BJ (cell line): Measurements from ENCODE around the gene MAPK1IP1L. TPM values are rescaled to one million over a fixed set of nuclear protein-coding genes. Genes with fewer than 3 reads are reported as not detected.

ENCODE experiments used
- CTCF ChIA-PET: fragments of 350-600 bp; formaldehyde crosslinking; extraction: SDS; loops from one replicate; lab custom pipeline; 2021; ENCODE audit warnings: antibody characterized with exemption, inconsistent platforms; lab: Yijun Ruan, JAX
- POLR2A ChIA-PET: fragments of 300-600 bp; sonication (Branson Sonifier 250); formaldehyde crosslinking; extraction: SDS; loops from one replicate; lab custom pipeline; 2021; ENCODE audit warnings: antibody characterized with exemption; lab: Charles Lee
- DNase-seq: peaks from one replicate; pipeline ENCODE4 v3.0.0-alpha.2; 2011; ENCODE audit warnings: low read depth
- H3K27me3 ChIP-seq: 2 replicates; pipeline ENCODE4 v1.6.0; 2011; ENCODE audit warnings: low read length; ENCODE audit not compliant: control insufficient read depth, insufficient read depth
- H3K36me3 ChIP-seq: 2 replicates; pipeline ENCODE4 v1.5.1; 2011; ENCODE audit warnings: low read length; ENCODE audit not compliant: control insufficient read depth, insufficient read depth
- H3K4me3 ChIP-seq: 2 replicates; pipeline ENCODE4 v1.5.1; 2011; ENCODE audit warnings: low read depth, mild to moderate bottlenecking, control low read depth, low read length
- CTCF ChIP-seq: IDR thresholded peaks from 2 replicates; pipeline ENCODE4 v1.5.1; 2011; ENCODE audit warnings: low read depth, mild to moderate bottlenecking, control low read depth, inconsistent platforms, low read length, moderate library complexity; ENCODE audit not compliant: insufficient read depth
- polyA plus RNA-seq: library from polyadenylated mRNA; depleted of rRNA; stranded (reverse); fragments of >200 nt; gene quantifications from 2 replicates; pipeline ENCODE4 v1.2.3, GENCODE V29; 2011; rRNA removed

The MAPK1IP1L gene
- polyA plus RNA-seq, 1 experiment, result 90.0 TPM

DNA sequence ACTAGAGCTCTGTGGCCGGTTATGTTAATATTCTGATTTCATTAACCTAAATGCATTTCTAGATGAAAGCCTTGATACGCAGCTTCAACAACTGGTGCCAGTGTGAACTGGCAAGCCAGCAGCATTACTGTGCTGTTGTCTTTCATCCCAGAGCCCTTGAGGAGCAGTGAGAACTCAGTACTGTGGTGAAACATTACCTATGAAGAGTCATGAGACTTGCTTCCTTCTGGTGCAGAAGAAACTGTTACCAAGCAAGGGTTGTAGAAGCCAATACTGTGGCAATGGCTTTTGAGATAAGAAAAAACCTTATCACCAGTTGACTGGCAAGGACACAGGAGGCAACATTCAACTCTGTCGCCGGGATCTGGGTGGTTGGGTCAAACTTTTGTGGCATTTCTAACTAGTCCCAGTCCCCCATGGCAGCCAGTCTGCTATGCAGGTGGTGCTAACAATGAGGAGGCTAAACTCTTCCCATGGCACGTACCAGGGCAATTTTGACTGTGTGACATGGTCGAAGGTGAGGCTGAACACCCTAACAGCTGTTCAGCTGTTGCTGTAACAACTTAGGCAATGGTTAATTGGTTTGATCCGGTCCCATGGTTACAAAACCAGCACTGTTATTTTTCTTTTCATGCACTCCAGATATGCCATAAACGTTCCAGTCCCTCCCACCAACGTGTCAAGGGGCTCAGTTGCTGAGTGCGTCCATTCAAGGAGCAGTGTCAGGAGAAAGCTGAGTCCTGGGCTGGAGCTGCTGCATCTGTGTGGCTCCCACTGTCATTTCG, 65.0 kb downstream of the MAPK1IP1L start:
- no peak for TF ChIP-seq CTCF
- no peaks in the 10 kb centered on the region for H3K36me3 ChIP-seq
- CTCF ChIA-PET, result interaction anchor here (1.0 kb wide), 1 partner anchor 13 kb away, joined by 3 read pairs; the partner anchor contains the start of gene LGALS3
- no peak for DNase-seq
- H3K4me3 ChIP-seq, result no peak overlapping the region
- POLR2A ChIA-PET, result no interaction called here
- no peaks in the 10 kb centered on the region for H3K27me3 ChIP-seq

- ChIA-PET CTCF (interaction anchor here (1.0 to 1.7 kb wide), 4 partner anchors 12 to 30 kb away, joined by 3 to 5 read pairs (median 4); partner anchors contain the start of gene LGALS3), POLR2A (no interaction called here)
- Histone ChIP-seq H3K36me3 (no peaks in the 10 kb centered on the region), H3K4me3 (no peak overlapping the region), H3K27me3 (no peaks in the 10 kb centered on the region)
- no peak for DNase-seq
- no peak for TF ChIP-seq CTCF
Measured at GRCh38 chr14:55117803-55118441, 66.5 kb downstream of the MAPK1IP1L start.

- CTCF ChIA-PET, result interaction anchor here (0.7 to 1.7 kb wide), 4 partner anchors 15 to 31 kb away, joined by 3 to 5 read pairs (median 4); no protein-coding TSS in a partner anchor
- POLR2A ChIA-PET, result interaction anchor here (1.3 kb wide), 1 partner anchor 12 kb away, joined by 3 read pairs; no protein-coding TSS in a partner anchor
- Histone ChIP-seq H3K27me3 (no peaks in the 10 kb centered on the region), H3K4me3 (no peak overlapping the region), H3K36me3 (no peaks in the 10 kb centered on the region)
- TF ChIP-seq CTCF, result no peak
- DNase-seq, result no peak
Measured at GRCh38 chr14:55118761-55119160, 67.3 kb downstream of the MAPK1IP1L start.

Other genes with a start within 250 kb of the MAPK1IP1L start
- gene GCH1, start 148.8 kb upstream of the MAPK1IP1L start, polyA plus RNA-seq, result 0.82 and 1.3 TPM in 2 replicates
- 2.6 and 5.4 TPM in 2 replicates for gene WDHD1, start 24.5 kb upstream of the MAPK1IP1L start, polyA plus RNA-seq
- gene SOCS4, start 24.4 kb upstream of the MAPK1IP1L start, polyA plus RNA-seq, result 3.0 and 6.2 TPM in 2 replicates
- 182 and 197 TPM in 2 replicates for gene LGALS3, start 77.6 kb downstream of the MAPK1IP1L start, polyA plus RNA-seq
- gene DLGAP5, start 139.9 kb downstream of the MAPK1IP1L start, polyA plus RNA-seq, result 8.9 and 18.3 TPM in 2 replicates
- gene FBXO34, start 219.8 kb downstream of the MAPK1IP1L start, polyA plus RNA-seq, result 15.0 and 16.9 TPM in 2 replicates